MM.1S (cell line): ENCODE results near the gene HEBP1.

Source experiments
- DNase-seq: peaks from one replicate; pipeline ENCODE4 v3.0.0-alpha.2; 2015
- H2AFZ ChIP-seq: fragments of 300-600 bp; sonication (generic); 2 replicates; pipeline ENCODE4 v1.6.0; 2016; ENCODE audit warnings: antibody characterized with exemption, low read length
- H3F3A ChIP-seq: fragments of 300-600 bp; sonication (generic); 2 replicates; pipeline ENCODE4 v1.6.1; 2016; ENCODE audit warnings: mild to moderate bottlenecking, antibody characterized with exemption, low read length, moderate library complexity, mixed read lengths; ENCODE audit not compliant: insufficient read depth
- H3K27ac ChIP-seq: fragments of 300-600 bp; sonication (generic); 2 replicates; pipeline ENCODE4 v1.5.1; 2016; ENCODE audit warnings: mild to moderate bottlenecking, low read length
- H3K27me3 ChIP-seq: fragments of 300-600 bp; sonication (generic); replicated peaks from 2 replicates; pipeline ENCODE4 v1.6.0; 2016; ENCODE audit warnings: low read length; ENCODE audit not compliant: insufficient read depth
- H3K36me3 ChIP-seq: fragments of 300-600 bp; sonication (generic); replicated peaks from 2 replicates; pipeline ENCODE4 v1.6.1; 2016; ENCODE audit warnings: mild to moderate bottlenecking, low read length, mixed read lengths; ENCODE audit not compliant: insufficient read depth
- H3K4me1 ChIP-seq: fragments of 300-600 bp; sonication (generic); 2 replicates; pipeline ENCODE4 v1.6.1; 2016; ENCODE audit warnings: low read length, mixed read lengths
- H3K4me2 ChIP-seq: fragments of 300-600 bp; sonication (generic); 2 replicates; pipeline ENCODE4 v1.6.0; 2016; ENCODE audit warnings: low read depth, low read length
- H3K4me3 ChIP-seq: fragments of 300-600 bp; sonication (generic); 2 replicates; pipeline ENCODE4 v1.5.1; 2016; ENCODE audit warnings: low read length, mixed read lengths
- H3K79me2 ChIP-seq: fragments of 300-600 bp; sonication (generic); 2 replicates; pipeline ENCODE4 v1.6.1; 2016; ENCODE audit warnings: mixed run types, low read length, mixed read lengths
- H3K9ac ChIP-seq: fragments of 300-600 bp; sonication (generic); 2 replicates; pipeline ENCODE4 v1.6.1; 2016; ENCODE audit warnings: low read length, mixed read lengths
- H3K9me2 ChIP-seq: fragments of 300-600 bp; sonication (generic); replicated peaks from 2 replicates; pipeline ENCODE4 v1.6.1; 2016; ENCODE audit warnings: mild to moderate bottlenecking, low read length, mixed read lengths; ENCODE audit not compliant: insufficient read depth
- H3K9me3 ChIP-seq: fragments of 300-600 bp; sonication (generic); replicated peaks from 2 replicates; pipeline ENCODE4 v1.6.1; 2016; ENCODE audit warnings: mild to moderate bottlenecking, low read length, mixed read lengths; ENCODE audit not compliant: insufficient read depth
- H4K20me1 ChIP-seq: fragments of 300-600 bp; sonication (generic); 2 replicates; pipeline ENCODE4 v1.6.1; 2016; ENCODE audit warnings: mild to moderate bottlenecking, low read length, moderate library complexity, mixed read lengths; ENCODE audit not compliant: insufficient read depth
- EZH2 ChIP-seq: fragments of 300-600 bp; sonication (generic); optimal IDR thresholded peaks from 2 replicates; pipeline ENCODE3; 2017; ENCODE audit warnings: low read depth, mild to moderate bottlenecking, antibody characterized with exemption, low read length, mixed read lengths
- EZH2phosphoT487 ChIP-seq: fragments of 300-600 bp; sonication (generic); IDR thresholded peaks from 2 replicates; pipeline ENCODE4 v1.6.1; 2018; ENCODE audit warnings: antibody characterized with exemption, low read length
- TF ChIP-seq, protein P1 (sequence below): fragments of 300-600 bp; sonication (generic); IDR thresholded peaks from 2 replicates; pipeline ENCODE4 v1.5.1; 2016; ENCODE audit warnings: antibody characterized with exemption, low read length, mixed read lengths

Gene HEBP1

DNA sequence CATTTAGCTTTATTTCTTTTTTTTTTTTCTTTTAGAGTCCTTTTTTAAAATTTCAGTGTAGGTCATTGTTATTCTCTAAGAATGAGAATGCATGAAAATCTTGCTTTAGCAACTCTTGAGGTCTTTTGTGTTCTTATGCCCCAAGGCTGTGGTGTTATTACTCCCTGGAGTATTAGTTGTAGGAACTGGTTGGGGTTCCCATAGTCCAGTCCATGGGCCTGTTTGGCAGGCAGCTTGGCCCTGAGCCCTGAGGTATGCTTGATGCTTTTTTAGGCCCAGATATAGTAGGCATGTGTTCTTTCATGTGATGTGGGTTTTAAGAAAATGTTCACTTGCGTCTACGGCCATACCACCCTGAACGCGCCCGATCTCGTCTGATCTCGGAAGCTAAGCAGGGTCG is 45.8 kb upstream of the HEBP1 start:
- no peaks in the 10 kb centered on the region for H3K36me3 ChIP-seq
- no peaks in the 10 kb centered on the region for H3K9me2 ChIP-seq
- H2AFZ ChIP-seq = no peak overlapping the region
- no peak for DNase-seq
- H3K27ac ChIP-seq = no peak overlapping the region
- H4K20me1 ChIP-seq = no peaks in the 10 kb centered on the region
- H3K4me3 ChIP-seq = no peak overlapping the region
- H3K9ac ChIP-seq = no peak overlapping the region
- no peaks in the 10 kb centered on the region for H3K9me3 ChIP-seq
- no peaks in the 10 kb centered on the region for H3K27me3 ChIP-seq
- peaks cover 7% of the 10 kb centered on the region; the same call in 1 of the 2 replicates for H3K79me2 ChIP-seq
- no peaks in the 10 kb centered on the region for H3F3A ChIP-seq
- no peak overlapping the region for H3K4me2 ChIP-seq
- peaks cover 1% of the 10 kb centered on the region; the same call in 1 of the 2 replicates for H3K4me1 ChIP-seq
- TF ChIP-seq EZH2 = no peak
- TF ChIP-seq, protein P1, sequence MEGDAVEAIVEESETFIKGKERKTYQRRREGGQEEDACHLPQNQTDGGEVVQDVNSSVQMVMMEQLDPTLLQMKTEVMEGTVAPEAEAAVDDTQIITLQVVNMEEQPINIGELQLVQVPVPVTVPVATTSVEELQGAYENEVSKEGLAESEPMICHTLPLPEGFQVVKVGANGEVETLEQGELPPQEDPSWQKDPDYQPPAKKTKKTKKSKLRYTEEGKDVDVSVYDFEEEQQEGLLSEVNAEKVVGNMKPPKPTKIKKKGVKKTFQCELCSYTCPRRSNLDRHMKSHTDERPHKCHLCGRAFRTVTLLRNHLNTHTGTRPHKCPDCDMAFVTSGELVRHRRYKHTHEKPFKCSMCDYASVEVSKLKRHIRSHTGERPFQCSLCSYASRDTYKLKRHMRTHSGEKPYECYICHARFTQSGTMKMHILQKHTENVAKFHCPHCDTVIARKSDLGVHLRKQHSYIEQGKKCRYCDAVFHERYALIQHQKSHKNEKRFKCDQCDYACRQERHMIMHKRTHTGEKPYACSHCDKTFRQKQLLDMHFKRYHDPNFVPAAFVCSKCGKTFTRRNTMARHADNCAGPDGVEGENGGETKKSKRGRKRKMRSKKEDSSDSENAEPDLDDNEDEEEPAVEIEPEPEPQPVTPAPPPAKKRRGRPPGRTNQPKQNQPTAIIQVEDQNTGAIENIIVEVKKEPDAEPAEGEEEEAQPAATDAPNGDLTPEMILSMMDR = no peak
- no peak for TF ChIP-seq EZH2phosphoT487

DNA sequence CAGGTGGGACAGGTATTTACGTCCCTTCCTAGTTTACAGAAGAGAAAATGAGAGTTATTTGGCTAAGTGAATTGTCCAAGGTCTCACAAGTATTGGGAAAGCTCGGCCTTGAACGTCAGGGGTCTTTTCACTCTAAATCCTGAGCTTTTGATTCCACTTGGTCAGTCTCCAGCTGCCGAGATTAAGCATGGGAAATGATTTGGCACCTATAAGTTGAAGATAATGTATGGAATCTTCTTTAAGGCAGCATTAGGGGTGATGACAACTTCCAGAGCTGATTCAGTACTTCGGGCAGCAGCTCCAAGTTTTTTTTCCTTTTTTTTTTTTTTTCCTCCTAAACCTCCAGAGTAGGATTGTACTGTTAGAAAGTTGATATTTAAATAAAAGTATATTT is 44.8 kb upstream of the HEBP1 start:
- Histone ChIP-seq H3K27me3 (no peaks in the 10 kb centered on the region), H3K27ac (no peak overlapping the region), H3K4me1 (no peaks in the 10 kb centered on the region; the same call in 1 of the 2 replicates), H3K9ac (peak overlapping the region; percentile 72; the same call in 1 of the 2 replicates), H3F3A (no peaks in the 10 kb centered on the region), H3K4me3 (peak overlapping the region; percentile 99), H3K79me2 (peaks cover 7% of the 10 kb centered on the region; the same call in 1 of the 2 replicates), H3K9me3 (no peaks in the 10 kb centered on the region), H4K20me1 (no peaks in the 10 kb centered on the region), H3K4me2 (peak overlapping the region; percentile 97), H2AFZ (peak overlapping the region; percentile 100), H3K36me3 (no peaks in the 10 kb centered on the region), H3K9me2 (no peaks in the 10 kb centered on the region)
- TF ChIP-seq, protein P1 = no peak
- TF ChIP-seq EZH2phosphoT487 (no peak), EZH2 (no peak)
- DNase-seq = no peak

DNA sequence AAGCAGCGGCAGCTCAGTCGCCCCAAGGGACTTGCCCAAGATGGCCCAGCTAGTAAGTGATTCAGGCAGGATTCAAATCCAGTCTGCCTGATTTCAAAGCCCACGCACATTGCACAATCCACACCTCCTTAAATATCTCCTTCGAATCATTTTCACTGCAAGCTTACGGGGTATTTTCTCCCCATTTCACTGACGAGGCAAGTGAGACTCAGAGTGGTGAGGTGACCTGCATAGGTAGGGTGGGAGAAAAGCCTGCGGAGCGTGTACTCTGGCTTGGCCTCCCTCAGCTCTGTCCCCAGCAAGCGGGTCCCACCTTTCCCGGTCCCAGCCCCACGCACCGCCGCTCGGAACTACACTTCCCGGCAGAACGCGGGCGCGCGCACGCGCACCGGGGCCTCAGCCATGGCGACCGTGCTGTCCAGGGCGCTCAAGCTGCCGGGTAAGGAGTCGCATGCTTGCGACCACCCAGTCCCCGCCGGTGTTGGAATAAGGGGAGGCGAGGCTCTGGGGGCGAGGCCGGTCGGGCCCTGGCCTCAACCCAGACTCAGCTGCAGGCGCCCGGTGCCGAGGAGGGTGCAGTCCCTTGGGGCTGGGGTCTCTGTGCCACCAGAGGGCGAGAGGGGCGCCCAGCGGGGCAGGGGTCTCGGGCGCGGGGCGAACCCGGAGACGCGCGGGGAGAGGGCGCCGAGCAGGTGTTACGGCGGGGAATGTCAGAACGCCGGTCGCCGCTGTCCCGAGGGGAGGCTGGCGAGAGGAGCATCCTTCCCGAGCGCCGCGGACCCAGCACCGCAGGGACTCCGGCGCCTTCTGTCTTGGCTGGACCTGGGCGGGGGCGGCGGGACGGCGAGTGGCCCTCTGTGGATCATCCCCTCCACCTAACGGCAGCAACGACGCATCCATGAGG is 44.2 kb upstream of the HEBP1 start, which contains the start of gene FAM234B:
Gene FAM234B, plus strand, starts transcription at position 380 of the 904 bp plus-strand sequence. Its CDS starts 23 bp downstream, at position 403.
- Histone ChIP-seq H3K9ac (peak within 1 kb of the TSS; percentile 72), H3K36me3 (no peaks in the 10 kb centered on the region), H3F3A (no peaks in the 10 kb centered on the region), H3K4me2 (peak within 1 kb of the TSS; percentile 97), H3K27me3 (no peaks in the 10 kb centered on the region), H3K27ac (no peak within 1 kb of the TSS), H4K20me1 (no peaks in the 10 kb centered on the region), H3K79me2 (peaks cover 7% of the 10 kb centered on the region; the same call in 1 of the 2 replicates), H3K9me3 (no peaks in the 10 kb centered on the region), H3K9me2 (no peaks in the 10 kb centered on the region), H3K4me1 (no peaks in the 10 kb centered on the region; the same call in 1 of the 2 replicates), H2AFZ (peak within 1 kb of the TSS; percentile 100), H3K4me3 (peak within 1 kb of the TSS; percentile 99)
- DNase-seq = peak; percentile 66
- TF ChIP-seq EZH2 = no peak
- TF ChIP-seq, protein P1 = peak; percentile 22
